ENCODE measurements around the gene PRKCZ. TPM values are rescaled to one million over a fixed set of nuclear protein-coding genes. Genes with fewer than 3 reads are reported as not detected.
A peak's percentile ranks its signal among the peaks of the same experiment; 100 is the strongest.

The PRKCZ gene
- total RNA-seq: 53.0 to 55.5 TPM (median 54.5 TPM) in 3 replicates

DNA sequence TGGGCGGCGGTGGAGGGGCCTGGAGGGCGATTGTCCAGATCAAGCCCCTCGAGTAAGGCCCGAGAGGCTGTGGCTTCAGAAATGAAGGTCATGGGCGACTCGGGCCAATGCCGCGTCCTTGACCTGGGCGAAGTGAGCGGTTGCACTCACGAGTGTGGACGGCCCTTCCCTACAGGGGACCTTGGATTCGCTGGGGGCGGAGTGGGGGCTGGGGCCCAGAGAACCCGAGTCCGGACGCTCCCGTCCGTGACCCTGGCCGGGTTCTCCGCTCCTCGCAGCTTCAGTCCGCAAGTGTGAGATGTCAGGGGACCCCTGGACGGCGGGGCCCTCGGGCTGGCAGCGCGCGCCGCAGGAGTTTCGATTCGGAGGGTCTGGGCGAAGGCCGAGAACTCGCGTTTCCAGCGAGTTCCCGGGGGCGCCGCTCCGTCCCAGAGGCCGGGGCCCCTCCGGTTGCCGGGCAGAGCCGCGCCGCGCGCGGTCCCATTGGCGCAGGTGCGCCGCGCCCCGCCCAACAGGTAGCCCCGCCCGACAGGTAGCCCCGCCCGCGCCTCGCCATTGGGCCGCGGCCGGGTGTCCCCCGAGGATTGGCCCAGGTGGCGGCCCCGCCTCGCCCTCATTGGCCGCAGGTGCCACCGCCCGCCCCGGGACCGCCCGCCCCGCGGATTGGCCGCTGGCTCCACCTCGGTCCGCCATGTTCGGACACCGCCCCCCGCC is at the start of gene PRKCZ:
Gene PRKCZ, plus strand, starts transcription at position 694 of the 714 bp plus-strand sequence. CDS start 220 bp downstream, outside the sequence.
- TF ChIP-seq, protein P1, sequence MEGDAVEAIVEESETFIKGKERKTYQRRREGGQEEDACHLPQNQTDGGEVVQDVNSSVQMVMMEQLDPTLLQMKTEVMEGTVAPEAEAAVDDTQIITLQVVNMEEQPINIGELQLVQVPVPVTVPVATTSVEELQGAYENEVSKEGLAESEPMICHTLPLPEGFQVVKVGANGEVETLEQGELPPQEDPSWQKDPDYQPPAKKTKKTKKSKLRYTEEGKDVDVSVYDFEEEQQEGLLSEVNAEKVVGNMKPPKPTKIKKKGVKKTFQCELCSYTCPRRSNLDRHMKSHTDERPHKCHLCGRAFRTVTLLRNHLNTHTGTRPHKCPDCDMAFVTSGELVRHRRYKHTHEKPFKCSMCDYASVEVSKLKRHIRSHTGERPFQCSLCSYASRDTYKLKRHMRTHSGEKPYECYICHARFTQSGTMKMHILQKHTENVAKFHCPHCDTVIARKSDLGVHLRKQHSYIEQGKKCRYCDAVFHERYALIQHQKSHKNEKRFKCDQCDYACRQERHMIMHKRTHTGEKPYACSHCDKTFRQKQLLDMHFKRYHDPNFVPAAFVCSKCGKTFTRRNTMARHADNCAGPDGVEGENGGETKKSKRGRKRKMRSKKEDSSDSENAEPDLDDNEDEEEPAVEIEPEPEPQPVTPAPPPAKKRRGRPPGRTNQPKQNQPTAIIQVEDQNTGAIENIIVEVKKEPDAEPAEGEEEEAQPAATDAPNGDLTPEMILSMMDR (IDR thresholded peaks at IDR 0.05; ENCODE audit: unreplicated experiment): peak; percentile 9
- H3K36me3 Mint-ChIP-seq: no peaks in the 10 kb centered on the region
- DNase-seq (ENCODE audit: low spot score in 2 of 2, unreplicated experiment in 2 of 2): peak; percentile 88 to 94
- peaks cover 20% of the 10 kb centered on the region for H3K4me1 Mint-ChIP-seq
- peak within 1 kb of the TSS; percentile 75 for H3K4me3 Mint-ChIP-seq
- peak within 1 kb of the TSS; percentile 96 for H3K27ac Mint-ChIP-seq
- H3K27me3 Mint-ChIP-seq (ENCODE audit: low read depth): peaks cover 48% of the 10 kb centered on the region
- H3K9me3 Mint-ChIP-seq: no peaks in the 10 kb centered on the region

DNA sequence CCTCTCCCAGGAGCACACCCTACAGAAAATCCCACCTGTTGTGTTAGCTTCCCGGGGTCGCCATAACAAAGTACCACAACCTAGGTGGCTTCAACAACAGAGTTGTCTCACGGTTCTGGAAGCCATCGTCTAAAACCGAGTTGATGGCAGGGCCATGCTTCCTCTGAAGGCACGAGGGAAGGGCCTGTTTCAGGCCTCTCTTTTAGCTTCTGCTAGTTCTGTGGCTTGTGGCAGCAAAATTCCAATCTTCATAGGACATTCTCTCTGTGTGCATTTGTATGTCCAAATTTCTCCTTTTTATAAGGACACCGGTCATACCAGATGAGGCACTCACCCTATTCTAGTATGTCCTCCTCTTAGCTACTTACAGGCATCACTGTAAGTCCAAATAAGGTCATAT is 49.8 kb upstream of the PRKCZ start:
- Mint-ChIP-seq H3K27ac (no peak overlapping the region), H3K36me3 (no peaks in the 10 kb centered on the region), H3K4me3 (no peak overlapping the region), H3K27me3 (ENCODE audit: low read depth) (peaks cover 14% of the 10 kb centered on the region), H3K9me3 (no peaks in the 10 kb centered on the region), H3K4me1 (peaks cover 10% of the 10 kb centered on the region)
- TF ChIP-seq, protein P1 (IDR thresholded peaks at IDR 0.05; ENCODE audit: unreplicated experiment): no peak
- no peak for DNase-seq (ENCODE audit: low spot score in 2 of 2, unreplicated experiment in 2 of 2)

DNA sequence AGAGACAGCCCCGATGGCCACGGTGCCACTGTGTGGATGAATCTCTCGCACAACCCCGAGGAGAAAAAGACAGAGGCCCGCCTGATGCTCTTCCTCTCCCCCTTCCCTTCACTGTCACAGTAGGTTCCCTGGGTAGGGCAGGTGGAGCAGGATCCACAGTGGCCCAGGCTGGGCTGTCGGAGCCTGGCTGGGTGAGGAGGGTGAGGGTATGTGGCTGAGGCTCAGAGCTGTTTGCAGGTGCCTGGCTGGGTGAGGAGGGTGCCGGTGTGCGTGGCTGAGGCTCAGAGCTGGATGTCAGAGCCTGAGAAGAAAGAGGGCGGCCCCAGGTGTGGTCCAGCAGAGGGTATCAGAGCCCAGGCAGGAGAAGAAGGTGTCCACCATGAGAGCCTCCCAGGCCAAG is 49.4 kb upstream of the PRKCZ start:
- Mint-ChIP-seq H3K27me3 (ENCODE audit: low read depth) (peaks cover 17% of the 10 kb centered on the region), H3K27ac (no peak overlapping the region)
- no peak for DNase-seq (ENCODE audit: low spot score in 2 of 2, unreplicated experiment in 2 of 2)

DNA sequence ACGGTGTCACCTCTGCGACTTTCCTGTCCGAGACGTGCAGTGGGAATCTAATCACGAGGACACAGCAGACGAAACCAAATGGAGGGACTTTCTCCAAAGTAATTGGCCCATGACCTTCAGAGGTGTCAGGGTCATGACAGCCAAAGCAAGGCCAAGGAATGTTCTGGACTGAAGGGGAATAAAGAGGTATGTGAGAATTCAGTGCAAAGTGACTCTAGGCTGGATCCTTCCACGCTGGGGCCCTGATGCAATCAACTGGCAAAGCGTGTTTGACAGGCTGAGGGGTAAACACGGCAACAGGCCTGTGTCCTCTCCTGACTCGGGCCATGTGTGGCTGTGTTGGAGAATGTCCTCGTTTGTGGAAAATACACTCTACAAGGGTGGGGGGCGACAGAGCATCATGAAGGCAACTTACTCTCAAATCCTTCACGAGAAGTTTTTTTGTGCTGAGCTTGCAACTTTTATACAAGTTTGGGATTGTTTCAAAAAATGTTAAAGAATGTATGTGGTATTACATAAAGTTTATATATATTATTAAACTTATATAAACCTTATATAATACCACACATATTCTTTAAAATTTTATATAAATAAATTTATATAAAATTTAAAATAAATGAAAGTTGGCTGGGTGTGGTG is 48.3 kb upstream of the PRKCZ start:
- TF ChIP-seq, protein P1 (IDR thresholded peaks at IDR 0.05; ENCODE audit: unreplicated experiment): no peak
- H3K9me3 Mint-ChIP-seq: no peaks in the 10 kb centered on the region
- no peak overlapping the region for H3K27ac Mint-ChIP-seq
- peaks cover 18% of the 10 kb centered on the region for H3K27me3 Mint-ChIP-seq (ENCODE audit: low read depth)
- peaks cover 10% of the 10 kb centered on the region for H3K4me1 Mint-ChIP-seq
- no peak for DNase-seq (ENCODE audit: low spot score in 2 of 2, unreplicated experiment in 2 of 2)
- no peaks in the 10 kb centered on the region for H3K36me3 Mint-ChIP-seq
- H3K4me3 Mint-ChIP-seq: no peak overlapping the region

More for the DNA sequence above, 49.4 kb upstream of the PRKCZ start:
- Mint-ChIP-seq H3K4me3 (no peak overlapping the region), H3K9me3 (no peaks in the 10 kb centered on the region), H3K4me1 (peaks cover 10% of the 10 kb centered on the region), H3K36me3 (no peaks in the 10 kb centered on the region)
- TF ChIP-seq, protein P1 (IDR thresholded peaks at IDR 0.05; ENCODE audit: unreplicated experiment): no peak

DNA sequence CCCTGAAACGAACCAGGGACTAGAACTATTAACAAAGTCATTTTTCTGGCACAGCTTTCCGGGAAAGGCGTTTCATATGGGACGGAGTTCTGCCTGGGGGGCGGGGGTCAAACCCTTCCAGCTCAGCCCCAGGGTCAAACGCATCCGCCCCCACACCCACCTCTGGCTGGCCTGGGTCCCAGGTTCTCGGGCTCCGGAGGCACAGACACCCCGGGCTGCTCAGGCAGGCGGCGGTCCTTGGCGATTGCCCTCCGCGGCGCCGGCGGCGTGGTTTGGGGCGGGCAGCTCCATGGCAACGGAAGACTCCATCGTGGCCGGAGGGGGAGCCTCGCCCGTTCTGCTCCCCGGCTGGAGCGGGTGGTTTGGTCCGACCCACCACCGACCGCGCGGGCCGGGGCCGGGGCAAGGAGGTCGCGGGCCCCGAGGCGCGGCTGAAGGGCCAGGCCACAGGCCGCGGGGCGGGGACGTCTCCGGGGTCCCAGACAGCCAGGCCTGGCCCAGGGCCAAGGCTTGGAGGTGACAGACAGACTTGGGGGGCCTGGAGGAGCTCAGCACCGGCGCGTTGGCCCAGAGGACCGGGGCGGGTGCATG is 46.6 kb upstream of the PRKCZ start, which contains the start of gene CFAP74:
Gene CFAP74, minus strand, starts transcription at position 246 of the 591 bp plus-strand sequence. CDS start 12,830 bp downstream, outside the sequence.
- DNase-seq (ENCODE audit: low spot score in 2 of 2, unreplicated experiment in 2 of 2): peak; percentile 53 to 73
- H3K4me3 Mint-ChIP-seq: peak within 1 kb of the TSS; percentile 44

More for the DNA sequence above, 46.6 kb upstream of the PRKCZ start, which contains the start of gene CFAP74:
- H3K9me3 Mint-ChIP-seq: no peaks in the 10 kb centered on the region
- H3K27ac Mint-ChIP-seq: no peak within 1 kb of the TSS
- H3K27me3 Mint-ChIP-seq (ENCODE audit: low read depth): peaks cover 22% of the 10 kb centered on the region
- H3K4me1 Mint-ChIP-seq: peaks cover 8% of the 10 kb centered on the region
- TF ChIP-seq, protein P1 (IDR thresholded peaks at IDR 0.05; ENCODE audit: unreplicated experiment): no peak
- no peaks in the 10 kb centered on the region for H3K36me3 Mint-ChIP-seq
